ENCODE data around the gene CCL26. TPM values are rescaled to one million over a fixed set of nuclear protein-coding genes. Genes with fewer than 3 reads are reported as not detected.

CCL26 gene
- total and polyA plus RNA-seq, 10 of the 15 experiments (the other 5 are each of a cell fraction or from before 2014, with no cell fraction given) = not detected

DNA sequence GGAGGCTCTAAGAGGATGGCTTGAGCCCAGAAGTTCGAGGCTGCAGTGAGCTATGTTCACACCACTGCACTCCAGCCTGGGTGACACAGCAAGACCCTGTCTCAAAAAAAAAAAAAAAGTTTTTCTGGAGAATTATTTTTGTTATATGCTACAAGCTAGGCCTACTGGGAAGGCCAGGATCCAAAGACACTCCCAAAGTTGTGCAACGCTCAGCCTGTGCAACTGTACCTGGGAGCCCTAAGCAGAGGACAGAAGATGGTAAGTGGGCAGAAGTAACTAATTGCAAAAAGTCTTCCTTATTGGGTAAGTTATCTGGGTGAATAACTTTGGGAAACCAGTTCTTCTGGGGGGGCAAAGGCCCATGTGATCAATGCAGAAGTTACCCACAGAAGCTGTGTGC is 50.6 kb downstream of the CCL26 start:
- Histone ChIP-seq H3K27ac (ENCODE audit: control insufficient read depth, insufficient read depth) (no peak overlapping the region), H4K20me1 (ENCODE audit: control insufficient read depth, insufficient read depth) (no peaks in the 10 kb centered on the region), H3K36me3 (ENCODE audit: control insufficient read depth in 2 of 2, insufficient read depth in 2 of 2, low read length in 1 of 2) (no peaks in the 10 kb centered on the region), H3K4me3 (no peak overlapping the region), H3K4me2 (ENCODE audit: control insufficient read depth, insufficient read depth) (no peak overlapping the region), H3K4me1 (ENCODE audit: control insufficient read depth, insufficient read depth, low read length) (peaks cover 12% of the 10 kb centered on the region), H2AFZ (ENCODE audit: control insufficient read depth, low read depth, low read length) (no peak overlapping the region), H3K79me2 (ENCODE audit: control insufficient read depth, insufficient read depth, low read length) (no peaks in the 10 kb centered on the region), H3K9me3 (replicated peaks; ENCODE audit: control insufficient read depth, insufficient read depth, low read length) (no peaks in the 10 kb centered on the region), H3K27me3 (replicated peaks in 1 of 2; ENCODE audit: control insufficient read depth in 2 of 2, insufficient read depth in 2 of 2, low read length in 1 of 2) (no peaks in the 10 kb centered on the region), H3K9ac (ENCODE audit: control insufficient read depth, insufficient read depth, low read length) (no peak overlapping the region)
- no peak for ATAC-seq
- no TSS peak for BruUV-seq (replicated peaks)
- TF ChIP-seq CBX3 (IDR thresholded peaks at IDR 0.05; ENCODE audit: borderline replicate concordance, low read depth) (no peak), HDGF (IDR thresholded peaks at IDR 0.05) (no peak), CREM (IDR thresholded peaks at IDR 0.05; ENCODE audit: low read depth) (no peak), BRCA1 (IDR thresholded peaks at IDR 0.05; ENCODE audit: low read depth, low read length) (no peak), CBX5 (IDR thresholded peaks at IDR 0.05; ENCODE audit: low read depth) (no peak), NFYB (IDR thresholded peaks at IDR 0.05; ENCODE audit: insufficient read depth, low read depth, low read length) (no peak), PML (IDR thresholded peaks at IDR 0.05; ENCODE audit: low read length) (no peak), ZBTB4 (CRISPR knock-in tag; IDR thresholded peaks at IDR 0.05) (no peak), HDAC2 (IDR thresholded peaks at IDR 0.05) (no peak), ATF7 (IDR thresholded peaks at IDR 0.05; ENCODE audit: low read depth) (no peak), GATAD2B (conservative IDR thresholded peaks at IDR 0.05; ENCODE audit: low read depth) (no peak), BHLHE40 (IDR thresholded peaks at IDR 0.05; ENCODE audit: borderline replicate concordance in 1 of 2, low read depth in 2 of 2, low read length in 1 of 2) (no peak)
- TF ChIP-seq, protein P1, sequence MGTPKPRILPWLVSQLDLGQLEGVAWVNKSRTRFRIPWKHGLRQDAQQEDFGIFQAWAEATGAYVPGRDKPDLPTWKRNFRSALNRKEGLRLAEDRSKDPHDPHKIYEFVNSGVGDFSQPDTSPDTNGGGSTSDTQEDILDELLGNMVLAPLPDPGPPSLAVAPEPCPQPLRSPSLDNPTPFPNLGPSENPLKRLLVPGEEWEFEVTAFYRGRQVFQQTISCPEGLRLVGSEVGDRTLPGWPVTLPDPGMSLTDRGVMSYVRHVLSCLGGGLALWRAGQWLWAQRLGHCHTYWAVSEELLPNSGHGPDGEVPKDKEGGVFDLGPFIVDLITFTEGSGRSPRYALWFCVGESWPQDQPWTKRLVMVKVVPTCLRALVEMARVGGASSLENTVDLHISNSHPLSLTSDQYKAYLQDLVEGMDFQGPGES (IDR thresholded peaks at IDR 0.05) = no peak
- ChIA-PET CTCF (interaction anchor here (0.6 kb wide), 1 partner anchor 17 kb away, joined by 3 read pairs; no protein-coding TSS in a partner anchor), RAD21 (ENCODE audit: unreplicated experiment) (interaction anchor here (0.7 kb wide), 2 partner anchors 18 to 91 kb away, joined by 3 read pairs; no protein-coding TSS in a partner anchor), POLR2A (interaction anchor here (0.7 to 0.9 kb wide), 2 partner anchors 39 to 56 kb away, joined by 3 read pairs; no protein-coding TSS in a partner anchor), SMC1A (ENCODE audit: uncharacterized antibody, unreplicated experiment) (interaction anchor here (1.1 kb wide), 1 partner anchor 18 kb away, joined by 4 read pairs; no protein-coding TSS in a partner anchor)
- 88% methylated on average over 2 of the region's 2 CpGs for WGBS (ENCODE audit: insufficient coverage, insufficient replicate concordance, low lambda C conversion rate, missing lambda C conversion rate)
- in situ Hi-C loops (cut with MboI) (no loop called here), intact Hi-C loops (cut with micrococcal nuclease; ENCODE audit: unreplicated experiment) (no loop called here)
- no peak for DNase-seq (ENCODE audit: low read depth, low spot score)
- FAIRE-seq = no peak

Data from GM12878 (cell line).